SK-N-SH (cell line): ENCODE data around the gene MYCL.

Experiments used
- EP300 ChIP-seq, 2 experiments: IDR thresholded peaks; 2 replicates each; pipeline versions ENCODE4 v1.4.0 to v1.6.1; 2012; ENCODE audit warnings: borderline replicate concordance in 1 of 2, low read depth in 1 of 2, low read length in 1 of 2
- POLR2AphosphoS5 ChIP-seq: IDR thresholded peaks from 2 replicates; pipeline ENCODE4 v1.6.1; 2012; ENCODE audit warnings: low read depth, low read length
- REST ChIP-seq: IDR thresholded peaks from 2 replicates; pipeline ENCODE4 v1.6.1; 2012; ENCODE audit warnings: mild to moderate bottlenecking, low read depth, low read length, moderate library complexity
- TAF1 ChIP-seq: IDR thresholded peaks from 2 replicates; pipeline ENCODE4 v1.6.1; 2012; ENCODE audit warnings: low read depth, mild to moderate bottlenecking, low read length, moderate library complexity, borderline replicate concordance
- ZBTB33 ChIP-seq: IDR thresholded peaks from 2 replicates; pipeline ENCODE4 v1.4.0; 2012; ENCODE audit warnings: low read depth, borderline replicate concordance
- TF ChIP-seq, protein P1 (sequence below): fragments of 200-600 bp; sonication (generic); IDR thresholded peaks from 2 replicates; pipeline ENCODE4 v1.6.1; 2017; ENCODE audit warnings: antibody characterized with exemption, mild to moderate bottlenecking, moderate library complexity

DNA sequence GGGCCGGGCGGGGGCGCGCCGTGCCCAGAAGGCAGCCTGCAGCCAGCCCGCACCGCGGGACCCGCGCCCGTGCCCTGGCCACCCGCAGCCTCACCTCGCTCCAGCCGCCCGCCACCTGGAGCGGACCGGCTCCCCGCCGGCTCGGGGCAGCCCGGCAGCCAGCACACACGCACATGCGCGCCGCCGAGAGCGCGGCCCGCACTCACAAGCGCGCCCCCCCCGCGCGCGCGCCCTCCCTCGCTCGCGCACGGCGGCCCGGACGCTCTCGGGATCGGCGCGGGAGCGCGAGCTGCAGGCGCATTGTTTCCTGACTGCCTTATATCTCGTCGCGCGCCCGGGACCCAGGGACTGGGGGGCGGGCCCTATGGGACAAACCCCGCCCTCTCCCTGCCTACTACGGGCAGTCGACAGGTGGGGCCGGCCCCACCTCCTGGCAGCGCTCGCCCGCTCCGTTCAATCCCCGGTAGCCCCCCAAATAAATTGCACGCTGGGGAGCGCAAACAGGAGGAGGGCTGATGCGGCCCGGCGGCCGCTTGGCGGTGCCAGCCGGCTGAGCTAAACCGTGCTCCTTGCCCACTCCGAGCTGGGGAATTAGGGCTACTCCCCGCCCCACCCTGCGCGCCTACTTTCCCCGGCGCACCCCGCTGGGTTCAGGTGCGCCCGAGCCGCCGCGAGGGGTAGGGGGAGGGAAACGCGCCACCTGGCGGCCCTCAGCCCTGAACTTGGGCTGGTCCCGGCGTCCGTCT lies at the start of gene MYCL:
- TF ChIP-seq, protein P1, sequence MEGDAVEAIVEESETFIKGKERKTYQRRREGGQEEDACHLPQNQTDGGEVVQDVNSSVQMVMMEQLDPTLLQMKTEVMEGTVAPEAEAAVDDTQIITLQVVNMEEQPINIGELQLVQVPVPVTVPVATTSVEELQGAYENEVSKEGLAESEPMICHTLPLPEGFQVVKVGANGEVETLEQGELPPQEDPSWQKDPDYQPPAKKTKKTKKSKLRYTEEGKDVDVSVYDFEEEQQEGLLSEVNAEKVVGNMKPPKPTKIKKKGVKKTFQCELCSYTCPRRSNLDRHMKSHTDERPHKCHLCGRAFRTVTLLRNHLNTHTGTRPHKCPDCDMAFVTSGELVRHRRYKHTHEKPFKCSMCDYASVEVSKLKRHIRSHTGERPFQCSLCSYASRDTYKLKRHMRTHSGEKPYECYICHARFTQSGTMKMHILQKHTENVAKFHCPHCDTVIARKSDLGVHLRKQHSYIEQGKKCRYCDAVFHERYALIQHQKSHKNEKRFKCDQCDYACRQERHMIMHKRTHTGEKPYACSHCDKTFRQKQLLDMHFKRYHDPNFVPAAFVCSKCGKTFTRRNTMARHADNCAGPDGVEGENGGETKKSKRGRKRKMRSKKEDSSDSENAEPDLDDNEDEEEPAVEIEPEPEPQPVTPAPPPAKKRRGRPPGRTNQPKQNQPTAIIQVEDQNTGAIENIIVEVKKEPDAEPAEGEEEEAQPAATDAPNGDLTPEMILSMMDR: peak; percentile 71
- TF ChIP-seq POLR2AphosphoS5 (no peak), EP300 (IDR thresholded peaks at IDR 0.05; ENCODE audit: borderline replicate concordance in 1 of 2, low read depth in 1 of 2, low read length in 1 of 2) (no peak), REST (no peak), TAF1 (no peak), ZBTB33 (no peak)
